GM12872 (cell line): ENCODE measurements around the gene TBC1D19.

Experiments used
- TF ChIP-seq, protein P1 (sequence below): IDR thresholded peaks from 3 replicates; pipeline ENCODE4 v1.5.1; 2011; ENCODE audit warnings: low read depth, mild to moderate bottlenecking, low read length, moderate library complexity; ENCODE audit not compliant: insufficient read depth

The TBC1D19 gene

DNA sequence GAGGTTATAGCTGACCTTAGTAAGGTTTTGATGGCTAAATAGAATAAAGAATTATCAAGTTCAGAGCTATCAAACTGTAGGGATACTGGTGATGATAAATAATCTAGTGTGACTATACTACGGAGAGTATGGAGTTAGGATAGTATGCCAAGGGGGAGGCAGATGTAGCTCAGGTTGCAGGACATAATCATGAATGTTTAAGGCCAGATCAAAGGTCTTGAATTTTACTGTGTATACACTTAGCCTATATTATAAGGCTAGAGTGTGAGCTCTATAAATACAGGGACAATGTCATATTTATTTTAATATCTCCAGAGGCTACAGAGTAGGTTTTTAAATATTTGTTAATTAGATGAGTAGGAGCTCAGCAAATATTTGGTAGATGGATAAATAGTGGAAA lies 145.7 kb downstream of the TBC1D19 start:
- TF ChIP-seq, protein P1, sequence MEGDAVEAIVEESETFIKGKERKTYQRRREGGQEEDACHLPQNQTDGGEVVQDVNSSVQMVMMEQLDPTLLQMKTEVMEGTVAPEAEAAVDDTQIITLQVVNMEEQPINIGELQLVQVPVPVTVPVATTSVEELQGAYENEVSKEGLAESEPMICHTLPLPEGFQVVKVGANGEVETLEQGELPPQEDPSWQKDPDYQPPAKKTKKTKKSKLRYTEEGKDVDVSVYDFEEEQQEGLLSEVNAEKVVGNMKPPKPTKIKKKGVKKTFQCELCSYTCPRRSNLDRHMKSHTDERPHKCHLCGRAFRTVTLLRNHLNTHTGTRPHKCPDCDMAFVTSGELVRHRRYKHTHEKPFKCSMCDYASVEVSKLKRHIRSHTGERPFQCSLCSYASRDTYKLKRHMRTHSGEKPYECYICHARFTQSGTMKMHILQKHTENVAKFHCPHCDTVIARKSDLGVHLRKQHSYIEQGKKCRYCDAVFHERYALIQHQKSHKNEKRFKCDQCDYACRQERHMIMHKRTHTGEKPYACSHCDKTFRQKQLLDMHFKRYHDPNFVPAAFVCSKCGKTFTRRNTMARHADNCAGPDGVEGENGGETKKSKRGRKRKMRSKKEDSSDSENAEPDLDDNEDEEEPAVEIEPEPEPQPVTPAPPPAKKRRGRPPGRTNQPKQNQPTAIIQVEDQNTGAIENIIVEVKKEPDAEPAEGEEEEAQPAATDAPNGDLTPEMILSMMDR = no peak

DNA sequence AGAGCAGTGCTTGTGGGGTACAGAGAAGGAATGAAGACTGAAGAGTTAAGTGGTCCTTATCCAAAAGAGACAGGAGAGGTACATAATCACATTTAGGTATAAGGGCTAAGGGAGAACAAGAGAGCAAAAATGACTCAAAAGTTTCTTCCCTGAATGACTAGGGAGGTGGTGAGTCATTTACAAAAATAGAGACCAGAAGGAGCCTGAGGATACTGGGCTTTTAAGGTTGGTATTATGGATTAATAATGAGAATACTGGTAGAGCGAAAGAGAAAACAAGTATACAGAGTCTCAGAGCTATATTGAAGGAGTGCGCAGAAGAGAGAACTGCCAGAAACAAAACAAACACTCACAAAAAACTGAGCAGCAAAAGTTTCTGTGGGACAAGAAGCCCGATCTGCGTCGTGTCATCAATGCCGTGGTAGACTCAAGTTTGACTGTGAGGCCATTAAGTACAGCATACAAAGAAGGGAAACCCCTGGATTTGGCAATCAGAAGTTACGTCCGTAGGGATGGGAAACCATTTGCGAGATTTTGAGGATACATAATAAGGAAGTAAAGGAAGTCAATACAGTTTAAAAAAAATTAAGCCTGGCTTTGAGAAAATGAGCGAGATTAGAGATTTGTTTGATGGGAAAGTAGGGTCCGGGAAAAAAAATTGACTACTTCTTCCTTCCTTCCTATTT lies 147.6 kb downstream of the TBC1D19 start:
- TF ChIP-seq, protein P1 = no peak

DNA sequence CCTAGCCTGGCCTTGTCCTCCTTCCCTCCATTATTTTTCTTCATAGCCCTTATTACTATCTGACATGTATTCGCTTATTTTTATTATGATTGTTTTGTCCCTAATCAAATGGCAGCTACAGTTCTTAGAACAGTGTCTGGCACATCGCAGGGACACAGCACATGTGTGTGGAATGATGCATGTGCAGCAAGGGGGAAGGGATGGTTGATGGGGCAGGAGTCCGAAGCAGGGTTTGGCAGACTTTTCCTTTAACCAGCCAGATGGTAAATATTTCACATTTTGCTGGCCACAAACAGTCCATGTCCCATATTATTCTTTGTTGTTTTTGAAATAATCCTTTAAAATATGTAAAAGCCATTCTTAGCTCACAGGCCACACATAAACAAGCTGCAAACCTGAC lies 148.5 kb downstream of the TBC1D19 start:
- TF ChIP-seq, protein P1 = no peak

DNA sequence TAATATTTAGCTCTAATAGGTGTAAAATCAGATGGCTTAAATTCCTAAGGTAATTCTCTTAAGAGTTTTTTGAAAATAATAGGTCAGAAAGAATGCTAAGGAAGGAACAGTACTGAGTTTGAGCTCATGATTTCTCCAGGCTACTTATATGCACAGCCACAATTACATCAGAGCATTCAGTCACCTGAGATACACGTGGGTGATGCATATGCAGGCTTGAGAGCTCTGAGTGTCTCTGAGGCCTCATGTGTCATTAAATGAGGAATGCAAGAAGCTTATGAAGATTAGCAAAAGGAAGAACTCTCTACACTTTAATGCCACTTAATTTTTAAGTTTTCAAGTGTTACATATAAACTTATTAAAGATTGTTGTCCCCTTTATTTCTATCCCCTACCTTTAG lies 152.7 kb downstream of the TBC1D19 start:
- TF ChIP-seq, protein P1 = no peak

DNA sequence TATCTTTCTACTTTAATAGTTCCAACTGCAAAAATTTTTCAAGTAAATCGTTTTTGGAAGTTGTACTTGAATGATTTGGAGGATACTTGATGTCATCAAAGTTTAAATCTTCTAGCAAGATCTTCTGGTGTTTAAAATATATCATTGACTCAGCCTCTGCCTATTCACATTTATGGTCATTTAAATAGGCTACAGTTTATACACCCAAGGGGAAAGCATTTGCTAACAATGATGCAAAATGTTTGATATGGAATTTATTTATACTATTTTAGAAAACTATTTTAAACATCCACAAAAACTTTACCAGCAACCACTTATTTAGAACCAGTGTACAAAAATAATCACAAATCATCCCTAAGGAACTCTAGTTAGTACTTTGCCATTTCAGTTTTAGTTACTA lies 153.5 kb downstream of the TBC1D19 start:
- TF ChIP-seq, protein P1 = no peak

DNA sequence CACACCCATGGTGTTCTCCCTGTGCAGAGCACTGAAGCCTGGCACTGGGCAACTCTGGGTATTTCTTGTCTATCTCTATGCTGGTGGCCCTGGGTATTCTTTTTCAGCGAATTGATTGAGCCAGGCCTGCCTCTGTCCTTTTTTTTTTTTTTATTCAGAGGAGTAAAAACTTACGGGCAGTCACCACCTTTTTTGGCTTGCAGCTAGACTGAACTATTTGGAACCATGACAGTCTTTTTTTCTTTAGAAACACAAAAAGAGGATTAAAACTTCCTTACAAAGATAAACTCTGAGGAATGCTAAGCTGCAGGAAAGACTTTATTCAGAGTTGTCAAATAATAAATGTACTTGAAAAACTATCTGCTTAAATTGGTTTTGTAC lies 157.6 kb downstream of the TBC1D19 start:
- TF ChIP-seq, protein P1 = no peak

DNA sequence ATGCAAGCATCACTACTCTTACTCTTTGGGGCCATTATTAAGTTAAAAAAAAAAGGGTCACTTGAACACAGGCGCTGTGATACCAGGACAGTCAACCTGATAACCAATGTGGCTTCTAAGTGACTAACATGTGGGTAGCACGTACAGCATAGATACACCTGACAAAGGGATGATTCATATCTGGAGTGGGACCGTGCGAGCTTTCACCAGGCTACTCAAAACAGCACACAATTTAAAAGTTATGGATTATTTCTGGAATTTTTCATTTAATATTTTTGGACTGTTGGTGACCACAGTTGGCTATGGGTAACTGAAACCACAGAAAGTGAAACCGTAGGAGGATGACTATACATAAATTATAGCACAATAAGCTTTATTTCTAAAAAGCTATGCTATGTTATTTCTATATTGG lies 162.9 kb downstream of the TBC1D19 start:
- TF ChIP-seq, protein P1 = no peak
